AG04449 (cell line): Measurements from ENCODE around the gene ZNF107.

ENCODE experiments used
- CTCF ChIA-PET: fragments of 350-600 bp; formaldehyde crosslinking; extraction: SDS; loops from one replicate; lab custom pipeline; 2021; ENCODE audit warnings: antibody characterized with exemption; lab: Yijun Ruan, JAX
- POLR2A ChIA-PET: fragments of 400-600, 350-600 bp; formaldehyde crosslinking; extraction: SDS; loops from one replicate; lab custom pipeline; 2020; ENCODE audit warnings: antibody characterized with exemption, inconsistent platforms; lab: Yijun Ruan, JAX
- DNase-seq: peaks from one replicate; pipeline ENCODE4 v3.0.0-alpha.2; 2010; ENCODE audit warnings: low read depth, low spot score
- H3K4me3 ChIP-seq: 2 replicates; pipeline ENCODE4 v1.5.1; 2011; ENCODE audit warnings: low read depth, mild to moderate bottlenecking, control low read depth, low read length
- TF ChIP-seq, protein P1 (sequence below): IDR thresholded peaks from one replicate; pipeline ENCODE4 v1.5.1; 2011; ENCODE audit warnings: mild to moderate bottlenecking, moderate library complexity, low read length, control low read depth, inconsistent platforms; ENCODE audit not compliant: insufficient read depth; ENCODE audit errors: missing control alignments

Gene ZNF107

GRCh38 chr7:64667311-64667710, 1.4 kb downstream of the ZNF107 start:
- no peak for DNase-seq
- ChIA-PET CTCF (no interaction called here), POLR2A (no interaction called here)
- TF ChIP-seq, protein P1, sequence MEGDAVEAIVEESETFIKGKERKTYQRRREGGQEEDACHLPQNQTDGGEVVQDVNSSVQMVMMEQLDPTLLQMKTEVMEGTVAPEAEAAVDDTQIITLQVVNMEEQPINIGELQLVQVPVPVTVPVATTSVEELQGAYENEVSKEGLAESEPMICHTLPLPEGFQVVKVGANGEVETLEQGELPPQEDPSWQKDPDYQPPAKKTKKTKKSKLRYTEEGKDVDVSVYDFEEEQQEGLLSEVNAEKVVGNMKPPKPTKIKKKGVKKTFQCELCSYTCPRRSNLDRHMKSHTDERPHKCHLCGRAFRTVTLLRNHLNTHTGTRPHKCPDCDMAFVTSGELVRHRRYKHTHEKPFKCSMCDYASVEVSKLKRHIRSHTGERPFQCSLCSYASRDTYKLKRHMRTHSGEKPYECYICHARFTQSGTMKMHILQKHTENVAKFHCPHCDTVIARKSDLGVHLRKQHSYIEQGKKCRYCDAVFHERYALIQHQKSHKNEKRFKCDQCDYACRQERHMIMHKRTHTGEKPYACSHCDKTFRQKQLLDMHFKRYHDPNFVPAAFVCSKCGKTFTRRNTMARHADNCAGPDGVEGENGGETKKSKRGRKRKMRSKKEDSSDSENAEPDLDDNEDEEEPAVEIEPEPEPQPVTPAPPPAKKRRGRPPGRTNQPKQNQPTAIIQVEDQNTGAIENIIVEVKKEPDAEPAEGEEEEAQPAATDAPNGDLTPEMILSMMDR: no peak
- H3K4me3 ChIP-seq: no peak overlapping the region

GRCh38 chr7:64672414-64672813, 6.5 kb downstream of the ZNF107 start:
- TF ChIP-seq, protein P1: no peak
- no peak overlapping the region for H3K4me3 ChIP-seq
- POLR2A ChIA-PET: no interaction called here

GRCh38 chr7:64685091-64685490, 19.2 kb downstream of the ZNF107 start:
- no peak overlapping the region for H3K4me3 ChIP-seq
- ChIA-PET POLR2A (no interaction called here), CTCF (no interaction called here)
- no peak for DNase-seq
- TF ChIP-seq, protein P1: no peak

More at GRCh38 chr7:64672414-64672813, 6.5 kb downstream of the ZNF107 start:
- no peak for DNase-seq
- CTCF ChIA-PET: no interaction called here

DNA sequence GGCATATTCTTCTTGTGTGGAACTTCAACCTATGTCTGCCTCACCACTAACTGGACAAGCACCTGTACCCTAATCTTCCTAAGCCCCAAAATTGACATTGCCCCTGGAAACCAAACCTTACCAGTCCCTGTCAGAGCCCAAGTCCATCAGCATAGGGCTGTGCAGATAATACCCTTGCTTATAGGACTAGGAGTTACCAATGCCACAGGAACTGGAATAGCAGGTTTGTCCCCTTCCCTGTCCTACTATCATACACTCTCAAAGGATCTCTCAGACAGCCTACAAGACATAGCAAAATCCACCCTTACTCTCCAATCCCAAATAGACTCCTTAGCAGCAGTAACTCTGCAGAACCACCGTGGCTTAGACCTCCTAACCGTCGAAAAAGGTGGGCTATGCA, 19.8 kb downstream of the ZNF107 start:
- no peak for DNase-seq
- H3K4me3 ChIP-seq: no peak overlapping the region
- ChIA-PET POLR2A (no interaction called here), CTCF (no interaction called here)
- TF ChIP-seq, protein P1: no peak

GRCh38 chr7:64686493-64687184, 20.7 kb downstream of the ZNF107 start:
- TF ChIP-seq, protein P1: no peak
- CTCF ChIA-PET: no interaction called here
- no peak overlapping the region for H3K4me3 ChIP-seq
- DNase-seq: no peak
- POLR2A ChIA-PET: no interaction called here

- no peak for DNase-seq
- ChIA-PET CTCF (no interaction called here), POLR2A (no interaction called here)
- TF ChIP-seq, protein P1: no peak
- H3K4me3 ChIP-seq: no peak overlapping the region
Observed at GRCh38 chr7:64687249-64687648, 21.3 kb downstream of the ZNF107 start.
